K562 (cell line): Measurements from ENCODE around the gene ZBTB20. TPM values are rescaled to one million over a fixed set of nuclear protein-coding genes. Genes with fewer than 3 reads are reported as not detected.
A peak's percentile ranks its signal among the peaks of the same experiment; 100 is the strongest.

ENCODE experiments used
- ATAC-seq: fragments of 200-7000 bp; cut with Tn5 transposase; 3 replicates; pipeline ENCODE4 v1.9.1; 2020; ENCODE audit warnings: moderate library complexity
- BruUV-seq: library from RNA; stranded (reverse); fragments of 400-500 nt; replicated peaks from 2 replicates; lab custom pipeline; 2021; lab: Mats Ljungman, UMichigan
- CTCF ChIA-PET: fragments of 300-600 bp; formaldehyde crosslinking; extraction: SDS; loops from one replicate; lab custom pipeline; 2021; ENCODE audit warnings: low intra/inter-chr PET ratio; lab: Yijun Ruan, JAX
- POLR2A ChIA-PET: fragments of 300-600, 350-650 bp; sonication (Branson Sonifier 250); formaldehyde crosslinking; extraction: SDS; loops from one replicate; lab custom pipeline; 2021; ENCODE audit warnings: antibody characterized with exemption, inconsistent platforms; lab: Yijun Ruan, JAX
- DNase-seq, 4 experiments: peaks; one replicate each; pipeline versions ENCODE4 v3.0.0 to v3.0.0-alpha.2; 2011 to 2018; ENCODE audit warnings: low spot score in 3 of 4, mixed read lengths in 3 of 4; ENCODE audit errors: extremely low read depth in 1 of 4
- FAIRE-seq: peaks from 2 replicates; lab custom pipeline; 2011; peaks lifted over from hg19 to GRCh38; lab: Jason Lieb, UNC
- H2AFZ ChIP-seq: 2 replicates; pipeline ENCODE4 v1.6.0; 2011; ENCODE audit warnings: low read depth, low read length, control low read depth, inconsistent platforms
- H3K27ac ChIP-seq: fragments of 200-600 bp; 3 replicates; pipeline ENCODE4 v1.8.0; 2011; ENCODE audit warnings: low read depth, mild to moderate bottlenecking, control low read depth, inconsistent platforms, low read length, moderate library complexity, mixed read lengths; ENCODE audit errors: extremely low read depth
- H3K27me3 ChIP-seq, 2 experiments: fragments of 300-600 bp in 1 of 2; 2 replicates in 1 of 2; 3 replicates in 1 of 2; pipeline versions ENCODE4 v1.6.0 to v1.8.0; 2011; ENCODE audit warnings: inconsistent platforms in 2 of 2, low read length in 2 of 2, mild to moderate bottlenecking in 1 of 2, mixed read lengths in 1 of 2, moderate library complexity in 1 of 2; ENCODE audit not compliant: control insufficient read depth in 2 of 2, insufficient read depth in 2 of 2
- H3K36me3 ChIP-seq: fragments of 300-600 bp; 3 replicates; pipeline ENCODE4 v1.8.0; 2011; ENCODE audit warnings: mild to moderate bottlenecking, low read length, inconsistent platforms; ENCODE audit not compliant: control insufficient read depth, insufficient read depth
- H3K4me1 ChIP-seq, 2 experiments: fragments of 200-600 bp in 1 of 2; replicated peaks in 1 of 2; 2 replicates in 1 of 2; 3 replicates in 1 of 2; pipeline versions ENCODE4 v1.5.1 to v1.8.0; 2011; ENCODE audit warnings: inconsistent platforms in 2 of 2, low read length in 2 of 2, mild to moderate bottlenecking in 1 of 2, mixed read lengths in 1 of 2, moderate library complexity in 1 of 2; ENCODE audit not compliant: control insufficient read depth in 2 of 2, insufficient read depth in 2 of 2
- H3K4me2 ChIP-seq: 2 replicates; pipeline ENCODE4 v1.6.1; 2011; ENCODE audit warnings: low read length, control low read depth, inconsistent platforms, mixed read lengths; ENCODE audit not compliant: insufficient read depth
- H3K4me3 ChIP-seq: fragments of 200-600 bp; sonication (generic), shearing (Covaris generic); 2 replicates; pipeline ENCODE4 v1.5.1; 2016; ENCODE audit warnings: control low read depth, inconsistent platforms
- H3K79me2 ChIP-seq: fragments of 200-600 bp; 3 replicates; pipeline ENCODE4 v1.8.0; 2011; ENCODE audit warnings: low read length, inconsistent platforms; ENCODE audit not compliant: control insufficient read depth, insufficient read depth
- H3K9ac ChIP-seq, 2 experiments: 2 replicates each; pipeline versions ENCODE4 v1.6.0 to v1.6.1; 2011; ENCODE audit warnings: low read depth in 2 of 2, low read length in 2 of 2, control low read depth in 1 of 2, inconsistent platforms in 1 of 2, mild to moderate bottlenecking in 1 of 2, mixed read lengths in 1 of 2; ENCODE audit not compliant: insufficient read depth in 1 of 2
- H3K9me1 ChIP-seq: one replicate; pipeline ENCODE4 v1.6.0; 2011; ENCODE audit warnings: inconsistent platforms, mild to moderate bottlenecking, low read length, moderate library complexity; ENCODE audit not compliant: control insufficient read depth, insufficient read depth
- H3K9me3 ChIP-seq: replicated peaks from 2 replicates; pipeline ENCODE4 v1.5.1; 2011; ENCODE audit warnings: low read depth, low read length, inconsistent platforms; ENCODE audit not compliant: control insufficient read depth, insufficient read depth
- H4K20me1 ChIP-seq: replicated peaks from 2 replicates; pipeline ENCODE4 v1.6.1; 2011; ENCODE audit warnings: low read length, inconsistent platforms, mixed read lengths; ENCODE audit not compliant: control insufficient read depth, insufficient read depth
- ELF1 ChIP-seq: fragments of 200-800 bp; sonication (Bioruptor generic); IDR thresholded peaks from 2 replicates; pipeline ENCODE4 v1.6.1; 2016; ENCODE audit warnings: missing genetic modification characterization, missing compliant biosample characterization
- HDAC6 ChIP-seq: IDR thresholded peaks from 2 replicates; pipeline ENCODE4 v1.6.1; 2012; ENCODE audit warnings: low read depth, mild to moderate bottlenecking, control low read depth, inconsistent platforms, low read length, moderate library complexity
- SPI1 ChIP-seq: IDR thresholded peaks from 2 replicates; pipeline ENCODE4 v1.6.1; 2011; ENCODE audit warnings: low read depth, low read length, control low read depth, borderline replicate concordance
- WGBS: fragments of 100-300 bp; shearing (Covaris generic); methylation state at CpG from one replicate; pipeline ENCODE4 v1.1.6; 2016; ENCODE audit warnings: low coverage, mixed read lengths; ENCODE audit not compliant: insufficient coverage; ENCODE audit errors: missing lambda C conversion rate; 5-methylcytosine and 5-hydroxymethylcytosine counted together
- in situ Hi-C: fragments of 300-500 bp; cut with MboI; formaldehyde crosslinking; loops from 4 replicates; pipeline ENCODE4 v1.15.0; 2018; ENCODE audit warnings: inconsistent platforms, mixed read lengths
- intact Hi-C: fragments of 100-400 bp; cut with micrococcal nuclease; formaldehyde crosslinking; loops from 2 replicates; pipeline ENCODE4 v1.14.2; 2022
- polyA plus RNA-seq, 8 experiments: library from polyadenylated mRNA; depleted of rRNA in 4 of 8; stranded (reverse) in 5 of 8; unstranded in 3 of 8; fragments of >200 nt; fragmentation: Nextera tagmentation in 2 of 8; fragmentation: Illumina TruSeq in 1 of 8; extraction: Ambion mirVana in 2 of 8; extraction: Trizol in 1 of 8; gene quantifications; 2 replicates each; pipeline versions ENCODE4 v1.2.1 to v1.2.3, GENCODE V29; 2011 to 2014; ENCODE audit warnings: inconsistent platforms in 1 of 8, missing spikeins in 1 of 8
- total RNA-seq, 7 experiments: library from RNA; depleted of rRNA in 6 of 7; stranded (reverse); fragments of >200 nt in 6 of 7; fragmentation: Illumina TruSeq in 2 of 7; extraction: Trizol in 2 of 7; gene quantifications; 2 replicates each; pipeline versions ENCODE4 v1.2.1 to v1.2.3, GENCODE V29; 2011 to 2021; ENCODE audit warnings: low replicate concordance in 1 of 7
- TF ChIP-seq, protein P1 (sequence below): fragments of 250-450 bp; sonication (Bioruptor Pico); IDR thresholded peaks from 2 replicates; pipeline ENCODE4 v1.4.0; 2020; ENCODE audit warnings: mild to moderate bottlenecking, moderate library complexity, borderline replicate concordance

The ZBTB20 gene
- total and polyA plus RNA-seq, 9 of the 15 experiments (the other 6 are each of a cell fraction or from before 2014, with no cell fraction given) = 0.17 to 1.7 (median 0.45) TPM

- CTCF ChIA-PET = no interaction called here
- DNase-seq (no peak), FAIRE-seq (no peak), ATAC-seq (no peak)
- intact Hi-C loops (no loop called here), in situ Hi-C loops (no loop called here)
- H3K4me3 ChIP-seq = no peak overlapping the region
- H3K27ac ChIP-seq = no peak overlapping the region
- POLR2A ChIA-PET = no interaction called here
- H3K9ac ChIP-seq = no peak overlapping the region
- no peaks in the 10 kb centered on the region for H3K4me1 ChIP-seq
- H3K4me2 ChIP-seq = no peak overlapping the region
- no peak overlapping the region for H2AFZ ChIP-seq
- no peaks in the 10 kb centered on the region for H3K9me3 ChIP-seq
- no peaks in the 10 kb centered on the region for H3K27me3 ChIP-seq
- no peaks in the 10 kb centered on the region for H3K9me1 ChIP-seq
- no peaks in the 10 kb centered on the region for H3K79me2 ChIP-seq
- TF ChIP-seq SPI1 = peak; percentile 52; the same call in 1 of the 2 replicates
- no peak for TF ChIP-seq HDAC6
- TF ChIP-seq, all 486 proteins: peak for 1
- Histone ChIP-seq H4K20me1 (no peaks in the 10 kb centered on the region), H3K36me3 (no peaks in the 10 kb centered on the region)
- BruUV-seq = no TSS peak
- 3% methylated on average over 5 of the region's 5 CpGs for WGBS
Measured at GRCh38 chr3:114428044-114428595, 719.0 kb downstream of the ZBTB20 start.

GRCh38 chr3:114427285-114428043, 719.6 kb downstream of the ZBTB20 start:
- no TSS peak for BruUV-seq
- Histone ChIP-seq H2AFZ (no peak overlapping the region), H3K79me2 (no peaks in the 10 kb centered on the region), H3K4me1 (no peaks in the 10 kb centered on the region), H3K4me3 (no peak overlapping the region), H3K4me2 (no peak overlapping the region), H3K9me1 (no peaks in the 10 kb centered on the region), H3K36me3 (no peaks in the 10 kb centered on the region), H3K9me3 (no peaks in the 10 kb centered on the region), H4K20me1 (no peaks in the 10 kb centered on the region), H3K27ac (no peak overlapping the region), H3K9ac (no peak overlapping the region), H3K27me3 (no peaks in the 10 kb centered on the region)
- in situ Hi-C loops (no loop called here), intact Hi-C loops (no loop called here)
- no peak for DNase-seq
- TF ChIP-seq ELF1 (tag) = no peak
- TF ChIP-seq, protein P1, sequence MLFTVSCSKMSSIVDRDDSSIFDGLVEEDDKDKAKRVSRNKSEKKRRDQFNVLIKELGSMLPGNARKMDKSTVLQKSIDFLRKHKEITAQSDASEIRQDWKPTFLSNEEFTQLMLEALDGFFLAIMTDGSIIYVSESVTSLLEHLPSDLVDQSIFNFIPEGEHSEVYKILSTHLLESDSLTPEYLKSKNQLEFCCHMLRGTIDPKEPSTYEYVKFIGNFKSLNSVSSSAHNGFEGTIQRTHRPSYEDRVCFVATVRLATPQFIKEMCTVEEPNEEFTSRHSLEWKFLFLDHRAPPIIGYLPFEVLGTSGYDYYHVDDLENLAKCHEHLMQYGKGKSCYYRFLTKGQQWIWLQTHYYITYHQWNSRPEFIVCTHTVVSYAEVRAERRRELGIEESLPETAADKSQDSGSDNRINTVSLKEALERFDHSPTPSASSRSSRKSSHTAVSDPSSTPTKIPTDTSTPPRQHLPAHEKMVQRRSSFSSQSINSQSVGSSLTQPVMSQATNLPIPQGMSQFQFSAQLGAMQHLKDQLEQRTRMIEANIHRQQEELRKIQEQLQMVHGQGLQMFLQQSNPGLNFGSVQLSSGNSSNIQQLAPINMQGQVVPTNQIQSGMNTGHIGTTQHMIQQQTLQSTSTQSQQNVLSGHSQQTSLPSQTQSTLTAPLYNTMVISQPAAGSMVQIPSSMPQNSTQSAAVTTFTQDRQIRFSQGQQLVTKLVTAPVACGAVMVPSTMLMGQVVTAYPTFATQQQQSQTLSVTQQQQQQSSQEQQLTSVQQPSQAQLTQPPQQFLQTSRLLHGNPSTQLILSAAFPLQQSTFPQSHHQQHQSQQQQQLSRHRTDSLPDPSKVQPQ (CRISPR knock-in tag) = no peak
- no peak for ATAC-seq
- ChIA-PET POLR2A (no interaction called here), CTCF (no interaction called here)
- no peak for FAIRE-seq
- WGBS = 0% methylated on average over 8 of the region's 8 CpGs
